Mucosa of stomach (tissue), 1 donor: ENCODE measurements around the gene MYL1.

Experiments
- H3K27me3 ChIP-seq: one replicate; pipeline ENCODE4 v1.7.0; 2013; ENCODE audit warnings: mild to moderate bottlenecking, low read length; ENCODE audit not compliant: control insufficient read depth, insufficient read depth
- H3K36me3 ChIP-seq: one replicate; pipeline ENCODE4 v1.7.0; 2013; ENCODE audit warnings: low read length; ENCODE audit not compliant: control insufficient read depth, insufficient read depth
- H3K4me1 ChIP-seq: one replicate; pipeline ENCODE4 v1.7.0; 2013; ENCODE audit warnings: mild to moderate bottlenecking, low read length; ENCODE audit not compliant: control insufficient read depth, insufficient read depth
- H3K4me3 ChIP-seq: one replicate; pipeline ENCODE4 v1.7.0; 2013; ENCODE audit warnings: low read length
- H3K9ac ChIP-seq: one replicate; pipeline ENCODE4 v1.7.0; 2013; ENCODE audit warnings: mild to moderate bottlenecking, low read length, moderate library complexity
- H3K9me3 ChIP-seq: one replicate; pipeline ENCODE4 v1.7.0; 2013; ENCODE audit warnings: mild to moderate bottlenecking, low read length, moderate library complexity; ENCODE audit not compliant: control insufficient read depth
- donor health status: Pancreatic carcinoma.

Gene MYL1

GRCh38 chr2:210315015-210315788 lies at the start of gene MYL1:
MYL1 (minus strand) TSS chr2:210315174; CDS start chr2:210315042, 132 bp downstream.
- no peak within 1 kb of the TSS for H3K9ac ChIP-seq
- no peaks in the 10 kb centered on the region for H3K4me1 ChIP-seq
- H3K4me3 ChIP-seq, result no peak within 1 kb of the TSS
- H3K36me3 ChIP-seq, result no peaks in the 10 kb centered on the region
- H3K9me3 ChIP-seq, result no peaks in the 10 kb centered on the region
- H3K27me3 ChIP-seq, result no peaks in the 10 kb centered on the region

- Histone ChIP-seq H3K4me1 (no peaks in the 10 kb centered on the region), H3K36me3 (no peaks in the 10 kb centered on the region), H3K27me3 (no peaks in the 10 kb centered on the region), H3K9me3 (no peaks in the 10 kb centered on the region), H3K9ac (no peak overlapping the region), H3K4me3 (no peak overlapping the region)
Measured at GRCh38 chr2:210363876-210364275, 48.9 kb upstream of the MYL1 start.

GRCh38 chr2:210363261-210363660 lies 48.3 kb upstream of the MYL1 start:
- H3K9me3 ChIP-seq, result no peaks in the 10 kb centered on the region
- no peaks in the 10 kb centered on the region for H3K27me3 ChIP-seq
- H3K4me1 ChIP-seq, result no peaks in the 10 kb centered on the region
- H3K36me3 ChIP-seq, result no peaks in the 10 kb centered on the region
- H3K4me3 ChIP-seq, result no peak overlapping the region
- H3K9ac ChIP-seq, result no peak overlapping the region

GRCh38 chr2:210360412-210360811 lies 45.4 kb upstream of the MYL1 start:
- Histone ChIP-seq H3K36me3 (no peaks in the 10 kb centered on the region), H3K27me3 (no peaks in the 10 kb centered on the region), H3K4me3 (no peak overlapping the region), H3K9ac (no peak overlapping the region), H3K9me3 (no peaks in the 10 kb centered on the region), H3K4me1 (no peaks in the 10 kb centered on the region)

GRCh38 chr2:210356944-210357343 lies 42.0 kb upstream of the MYL1 start:
- H3K9me3 ChIP-seq, result no peaks in the 10 kb centered on the region
- H3K36me3 ChIP-seq, result no peaks in the 10 kb centered on the region
- no peaks in the 10 kb centered on the region for H3K4me1 ChIP-seq
- H3K27me3 ChIP-seq, result no peaks in the 10 kb centered on the region
- H3K9ac ChIP-seq, result no peak overlapping the region
- H3K4me3 ChIP-seq, result no peak overlapping the region

- Histone ChIP-seq H3K9me3 (no peaks in the 10 kb centered on the region), H3K4me3 (no peak overlapping the region), H3K4me1 (no peaks in the 10 kb centered on the region)
Measured at GRCh38 chr2:210337159-210337558, 22.2 kb upstream of the MYL1 start.

GRCh38 chr2:210324906-210325305 lies 9.9 kb upstream of the MYL1 start:
- H3K27me3 ChIP-seq, result no peaks in the 10 kb centered on the region
- no peaks in the 10 kb centered on the region for H3K36me3 ChIP-seq
- H3K9me3 ChIP-seq, result no peaks in the 10 kb centered on the region
- H3K4me3 ChIP-seq, result no peak overlapping the region
- no peaks in the 10 kb centered on the region for H3K4me1 ChIP-seq
- no peak overlapping the region for H3K9ac ChIP-seq

More at GRCh38 chr2:210337159-210337558, 22.2 kb upstream of the MYL1 start:
- no peaks in the 10 kb centered on the region for H3K36me3 ChIP-seq
- H3K9ac ChIP-seq, result no peak overlapping the region
- H3K27me3 ChIP-seq, result no peaks in the 10 kb centered on the region

GRCh38 chr2:210324458-210324857 lies 9.5 kb upstream of the MYL1 start:
- H3K9me3 ChIP-seq, result no peaks in the 10 kb centered on the region
- H3K4me1 ChIP-seq, result no peaks in the 10 kb centered on the region
- no peaks in the 10 kb centered on the region for H3K36me3 ChIP-seq
- no peak overlapping the region for H3K9ac ChIP-seq
- H3K27me3 ChIP-seq, result no peaks in the 10 kb centered on the region
- no peak overlapping the region for H3K4me3 ChIP-seq

- H3K4me3 ChIP-seq, result no peak overlapping the region
- H3K27me3 ChIP-seq, result no peaks in the 10 kb centered on the region
- no peaks in the 10 kb centered on the region for H3K9me3 ChIP-seq
- no peak overlapping the region for H3K9ac ChIP-seq
- H3K4me1 ChIP-seq, result no peaks in the 10 kb centered on the region
- no peaks in the 10 kb centered on the region for H3K36me3 ChIP-seq
Measured at GRCh38 chr2:210323003-210323402, 8.0 kb upstream of the MYL1 start.

GRCh38 chr2:210318891-210319290 lies 3.9 kb upstream of the MYL1 start:
- Histone ChIP-seq H3K36me3 (no peaks in the 10 kb centered on the region), H3K9ac (no peak overlapping the region), H3K4me3 (no peak overlapping the region), H3K9me3 (no peaks in the 10 kb centered on the region), H3K27me3 (no peaks in the 10 kb centered on the region), H3K4me1 (no peaks in the 10 kb centered on the region)

- Histone ChIP-seq H3K9me3 (no peaks in the 10 kb centered on the region), H3K4me3 (no peak overlapping the region), H3K4me1 (no peaks in the 10 kb centered on the region), H3K27me3 (no peaks in the 10 kb centered on the region), H3K9ac (no peak overlapping the region), H3K36me3 (no peaks in the 10 kb centered on the region)
Measured at GRCh38 chr2:210318486-210318885, 3.5 kb upstream of the MYL1 start.

GRCh38 chr2:210310550-210310949 lies 4.4 kb downstream of the MYL1 start:
- no peaks in the 10 kb centered on the region for H3K9me3 ChIP-seq
- H3K9ac ChIP-seq, result no peak overlapping the region
- no peaks in the 10 kb centered on the region for H3K27me3 ChIP-seq
- no peaks in the 10 kb centered on the region for H3K36me3 ChIP-seq
- no peaks in the 10 kb centered on the region for H3K4me1 ChIP-seq
- H3K4me3 ChIP-seq, result no peak overlapping the region
